ENCODE results near the gene LAMTOR5. TPM values are rescaled to one million over a fixed set of nuclear protein-coding genes. Genes with fewer than 3 reads are reported as not detected.
"Not testable (repeated sequence)": the region's sequence is repeated elsewhere in the genome, so short reads cannot be mapped to it uniquely, and the experiment has no call there.

The LAMTOR5 gene
- total and polyA plus RNA-seq, 8 donors, result 8.5 to 440 (median 48.8) TPM; not detected in 1

GRCh38 chr1:110443451-110443850 is 36.0 kb upstream of the LAMTOR5 start:
- Histone ChIP-seq H3K36me3 (no peaks in the 10 kb centered on the region), H3K4me3 (no peak overlapping the region), H3K27ac (no peak overlapping the region), H3K9me3 (no peaks in the 10 kb centered on the region), H3K4me1 (peaks cover 0 to 19% (median 8%) of the 10 kb centered on the region in 4 donors), H3K27me3 (peaks cover 0 to under 1% (median 0%) of the 10 kb centered on the region in 3 donors)
- TF ChIP-seq POLR2AphosphoS5 (IDR thresholded peaks at IDR 0.05) (no peak), EP300 (IDR thresholded peaks at IDR 0.05) (no peak), POLR2A (IDR thresholded peaks at IDR 0.05) (no peak), CTCF (IDR thresholded peaks at IDR 0.05) (no peak)
- intact Hi-C loops (cut with DNase I; ENCODE audit: low total_unique reads), result no loop called here
- DNase-seq, result no peak
- WGBS, 5 donors, result 81 to 87% (median 84%) methylated on average over 7 to 8 of the region's 8 CpGs

GRCh38 chr1:110441888-110442287 is 34.4 kb upstream of the LAMTOR5 start:
- Histone ChIP-seq H3K4me3 (no peak overlapping the region), H3K27me3 (no peaks in the 10 kb centered on the region), H3K36me3 (no peaks in the 10 kb centered on the region), H3K4me1 (peaks cover 0 to 19% (median 8%) of the 10 kb centered on the region in 4 donors), H3K9me3 (no peaks in the 10 kb centered on the region), H3K27ac (no peak overlapping the region)
- peak in 1 of 2 donors; percentile 23 for DNase-seq
- intact Hi-C loops (cut with DNase I; ENCODE audit: low total_unique reads), result no loop called here
- TF ChIP-seq CTCF (IDR thresholded peaks at IDR 0.05), result no peak
- no peak for TF ChIP-seq POLR2AphosphoS5 (IDR thresholded peaks at IDR 0.05)
- TF ChIP-seq POLR2A (IDR thresholded peaks at IDR 0.05), result no peak
- no peak for TF ChIP-seq EP300 (IDR thresholded peaks at IDR 0.05)

GRCh38 chr1:110440877-110441276 is 33.4 kb upstream of the LAMTOR5 start:
- DNase-seq, result peak in 1 of 2 donors; percentile 42
- WGBS, 5 donors, result 23 to 48% (median 38%) methylated on average over 3 of the region's 3 CpGs
- intact Hi-C loops (cut with DNase I; ENCODE audit: low total_unique reads), result no loop called here
- no peaks in the 10 kb centered on the region for H3K9me3 ChIP-seq
- no peaks in the 10 kb centered on the region for H3K27me3 ChIP-seq
- peak overlapping the region in 1 of 5 donors; percentile 8 for H3K27ac ChIP-seq
- TF ChIP-seq POLR2AphosphoS5 (IDR thresholded peaks at IDR 0.05) (no peak), POLR2A (IDR thresholded peaks at IDR 0.05) (no peak), EP300 (IDR thresholded peaks at IDR 0.05) (no peak), CTCF (IDR thresholded peaks at IDR 0.05) (no peak)
- H3K4me3 ChIP-seq, result no peak overlapping the region
- H3K36me3 ChIP-seq, result no peaks in the 10 kb centered on the region
- H3K4me1 ChIP-seq, result peaks cover 0 to 19% (median 8%) of the 10 kb centered on the region in 4 donors

GRCh38 chr1:110439873-110440272 is 32.4 kb upstream of the LAMTOR5 start:
- H3K27me3 ChIP-seq; H3K36me3 ChIP-seq; H3K4me3 ChIP-seq; DNase-seq; intact Hi-C loops (cut with DNase I; ENCODE audit: low total_unique reads); H3K9me3 ChIP-seq; H3K27ac ChIP-seq: not testable (repeated sequence)
- peaks cover 0 to 19% (median 8%) of the 10 kb centered on the region in 4 donors for H3K4me1 ChIP-seq
- WGBS, 5 donors, result 86 to 96% (median 91%) methylated on average over 3 of the region's 3 CpGs

- intact Hi-C loops (cut with DNase I; ENCODE audit: low total_unique reads), result no loop called here
- TF ChIP-seq POLR2A (IDR thresholded peaks at IDR 0.05), result no peak
- TF ChIP-seq POLR2AphosphoS5 (IDR thresholded peaks at IDR 0.05), result no peak
- TF ChIP-seq CTCF (IDR thresholded peaks at IDR 0.05), result no peak
- TF ChIP-seq EP300 (IDR thresholded peaks at IDR 0.05), result no peak
- Histone ChIP-seq H3K4me3 (no peak overlapping the region), H3K36me3 (no peaks in the 10 kb centered on the region), H3K9me3 (no peaks in the 10 kb centered on the region), H3K27me3 (no peaks in the 10 kb centered on the region), H3K4me1 (peaks cover 0 to 19% (median 8%) of the 10 kb centered on the region in 4 donors), H3K27ac (no peak overlapping the region)
- DNase-seq, result no peak
- WGBS, 5 donors, result 45 to 60% (median 51%) methylated on average over 4 of the region's 4 CpGs
Measured at GRCh38 chr1:110438893-110439292, 31.4 kb upstream of the LAMTOR5 start.

- peaks cover 0 to 19% (median 8%) of the 10 kb centered on the region in 4 donors for H3K4me1 ChIP-seq
- H3K27me3 ChIP-seq; H3K4me3 ChIP-seq; H3K36me3 ChIP-seq; DNase-seq; H3K27ac ChIP-seq; intact Hi-C loops (cut with DNase I; ENCODE audit: low total_unique reads); H3K9me3 ChIP-seq: not testable (repeated sequence)
- 75 to 89% (median 85%) methylated on average over 9 of the region's 9 CpGs for WGBS, 5 donors
Measured at GRCh38 chr1:110437645-110438299, 30.3 kb upstream of the LAMTOR5 start.
